OCI-LY1 (cell line): ENCODE measurements around the gene IL12RB1.

ENCODE experiments used
- H2AFZ ChIP-seq: fragments of 200-600 bp; sonication (generic), shearing (Covaris generic); 2 replicates; pipeline ENCODE4 v1.6.0; 2014; ENCODE audit warnings: antibody characterized with exemption, mild to moderate bottlenecking, low read length
- H3F3A ChIP-seq: fragments of 200-600 bp; sonication (generic), shearing (Covaris generic); 2 replicates; pipeline ENCODE4 v1.6.0; 2014; ENCODE audit warnings: mild to moderate bottlenecking, antibody characterized with exemption, low read length, moderate library complexity; ENCODE audit not compliant: insufficient read depth
- H3K27ac ChIP-seq: fragments of 200-600 bp; sonication (generic); 2 replicates; pipeline ENCODE4 v1.5.1; 2014; ENCODE audit warnings: low read length, mixed run types, mild to moderate bottlenecking, low read depth; ENCODE audit not compliant: poor library complexity, severe bottlenecking
- H3K27me3 ChIP-seq: fragments of 200-600 bp; sonication (generic); 2 replicates; pipeline ENCODE4 v1.6.0; 2014; ENCODE audit warnings: antibody characterized with exemption, mild to moderate bottlenecking, low read length, moderate library complexity; ENCODE audit not compliant: insufficient read depth
- H3K36me3 ChIP-seq: fragments of 200-600 bp; sonication (generic); 2 replicates; pipeline ENCODE4 v1.6.1; 2014; ENCODE audit warnings: mild to moderate bottlenecking, antibody characterized with exemption, low read length, moderate library complexity, mixed read lengths; ENCODE audit not compliant: insufficient read depth
- H3K4me1 ChIP-seq: fragments of 200-600 bp; sonication (generic); 2 replicates; pipeline ENCODE4 v1.5.1; 2014; ENCODE audit warnings: mild to moderate bottlenecking, low read length, moderate library complexity; ENCODE audit not compliant: insufficient read depth, severe bottlenecking
- H3K4me2 ChIP-seq: fragments of 200-600 bp; sonication (generic), shearing (Covaris generic); 2 replicates; pipeline ENCODE4 v1.6.1; 2014; ENCODE audit warnings: low read length
- H3K4me3 ChIP-seq: fragments of 200-600 bp; sonication (generic); 2 replicates; pipeline ENCODE4 v1.5.1; 2014; ENCODE audit warnings: low read length, low read depth, mild to moderate bottlenecking, mixed read lengths; ENCODE audit not compliant: poor library complexity, severe bottlenecking
- H3K79me2 ChIP-seq: fragments of 200-600 bp; shearing (Covaris generic); 2 replicates; pipeline ENCODE4 v1.6.1; 2016; ENCODE audit warnings: mixed run types, low read length, mixed read lengths; ENCODE audit not compliant: insufficient read depth
- H3K9ac ChIP-seq: fragments of 200-600 bp; sonication (generic), shearing (Covaris generic); 2 replicates; pipeline ENCODE4 v1.6.1; 2014; ENCODE audit warnings: mild to moderate bottlenecking, low read length, mixed read lengths
- H3K9me2 ChIP-seq: fragments of 200-600 bp; sonication (generic), shearing (Covaris generic); 2 replicates; pipeline ENCODE4 v1.6.1; 2014; ENCODE audit warnings: low read depth, mild to moderate bottlenecking, low read length, mixed read lengths
- H3K9me3 ChIP-seq: fragments of 200-600 bp; shearing (Covaris generic); 2 replicates; pipeline ENCODE4 v1.6.1; 2014; ENCODE audit warnings: low read length, mixed read lengths
- H4K20me1 ChIP-seq: fragments of 200-600 bp; sonication (generic), shearing (Covaris generic); 2 replicates; pipeline ENCODE4 v1.6.0; 2016; ENCODE audit warnings: mild to moderate bottlenecking, low read length; ENCODE audit not compliant: insufficient read depth
- CTCF ChIP-seq: fragments of 200-600 bp; sonication (generic), shearing (Covaris generic); IDR thresholded peaks from 2 replicates; pipeline ENCODE4 v1.5.1; 2017; ENCODE audit warnings: mild to moderate bottlenecking, antibody characterized with exemption, low read length, moderate library complexity, mixed read lengths
- EZH2 ChIP-seq: fragments of 200-600 bp; sonication (generic), shearing (Covaris generic); IDR thresholded peaks from 2 replicates; pipeline ENCODE4 v1.8.0; 2017; ENCODE audit warnings: borderline replicate concordance, mixed run types, mild to moderate bottlenecking, antibody characterized with exemption, low read length, moderate library complexity, mixed read lengths

Gene IL12RB1

DNA sequence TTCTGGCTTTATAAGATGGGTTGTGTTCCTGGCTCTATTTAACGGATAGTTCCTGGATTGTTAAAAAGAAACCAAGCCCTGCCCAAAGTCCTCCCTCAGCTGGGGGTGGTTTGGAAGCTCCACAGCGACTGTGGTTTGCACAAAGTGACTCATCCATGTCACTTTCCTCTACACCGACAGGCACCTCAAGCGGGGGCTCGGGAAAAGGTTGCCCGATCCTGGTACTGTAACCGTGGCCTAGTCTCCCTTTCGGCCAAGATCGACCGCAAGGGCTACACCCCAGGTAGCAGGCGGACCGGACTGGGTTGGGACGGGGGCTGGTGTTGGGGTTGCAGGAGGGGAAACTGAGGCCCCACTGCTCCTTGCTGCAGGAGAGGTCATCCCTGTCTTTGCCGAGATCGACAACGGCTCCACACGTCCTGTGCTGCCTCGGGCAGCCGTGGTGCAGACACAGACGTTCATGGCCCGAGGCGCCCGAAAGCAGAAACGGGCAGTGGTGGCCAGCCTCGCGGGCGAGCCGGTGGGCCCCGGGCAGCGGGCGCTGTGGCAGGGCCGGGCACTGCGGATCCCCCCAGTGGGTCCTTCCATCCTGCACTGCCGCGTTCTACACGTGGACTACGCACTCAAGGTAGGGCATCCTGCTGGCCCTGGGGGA lies 77.2 kb downstream of the IL12RB1 start:
- no peaks in the 10 kb centered on the region for H3K79me2 ChIP-seq
- H3K9me2 ChIP-seq, result no peaks in the 10 kb centered on the region
- no peak overlapping the region for H3K27ac ChIP-seq
- H3K9me3 ChIP-seq, result no peaks in the 10 kb centered on the region
- no peaks in the 10 kb centered on the region for H4K20me1 ChIP-seq
- TF ChIP-seq EZH2 (no peak), CTCF (no peak)
- H3K9ac ChIP-seq, result no peak overlapping the region
- no peak overlapping the region for H2AFZ ChIP-seq
- no peak overlapping the region for H3K4me3 ChIP-seq
- H3K36me3 ChIP-seq, result peaks cover 56% of the 10 kb centered on the region
- no peaks in the 10 kb centered on the region for H3F3A ChIP-seq
- peaks cover 18% of the 10 kb centered on the region for H3K4me1 ChIP-seq
- no peak overlapping the region; the same call in 1 of the 2 replicates for H3K4me2 ChIP-seq
- H3K27me3 ChIP-seq, result no peaks in the 10 kb centered on the region
